H9 (cell line): ENCODE results near the gene MAP3K2. TPM values are rescaled to one million over a fixed set of nuclear protein-coding genes. Genes with fewer than 3 reads are reported as not detected.

Experiments used
- DNase-seq: peaks from one replicate; pipeline ENCODE4 v3.0.0-alpha.2; 2017
- H2AFZ ChIP-seq: one replicate; pipeline ENCODE4 v1.6.1; 2013; ENCODE audit warnings: mild to moderate bottlenecking, low read length, control low read depth, moderate library complexity
- H2AK5ac ChIP-seq: 2 replicates; pipeline ENCODE4 v1.6.1; 2013; ENCODE audit warnings: low read length, control low read depth, mixed read lengths; ENCODE audit not compliant: insufficient read length
- H2BK120ac ChIP-seq: one replicate; pipeline ENCODE4 v1.6.1; 2013; ENCODE audit warnings: low read depth, mild to moderate bottlenecking, low read length, control low read depth, inconsistent platforms; ENCODE audit not compliant: poor library complexity, severe bottlenecking
- H2BK12ac ChIP-seq: 2 replicates; pipeline ENCODE4 v1.6.1; 2013; ENCODE audit warnings: low read length, control low read depth, mixed read lengths, low read depth; ENCODE audit not compliant: insufficient read length
- H2BK15ac ChIP-seq: 2 replicates; pipeline ENCODE4 v1.6.1; 2013; ENCODE audit warnings: low read depth, low read length, control low read depth
- H2BK20ac ChIP-seq: one replicate; pipeline ENCODE4 v1.6.1; 2013; ENCODE audit warnings: low read depth, mild to moderate bottlenecking, low read length, control low read depth, inconsistent platforms; ENCODE audit not compliant: poor library complexity, severe bottlenecking
- H2BK5ac ChIP-seq: 2 replicates; pipeline ENCODE4 v1.6.1; 2013; ENCODE audit warnings: low read length, control low read depth, mixed read lengths; ENCODE audit not compliant: insufficient read length
- H3K14ac ChIP-seq: 2 replicates; pipeline ENCODE4 v1.6.1; 2013; ENCODE audit warnings: low read length, control low read depth; ENCODE audit not compliant: insufficient read depth
- H3K18ac ChIP-seq: 2 replicates; pipeline ENCODE4 v1.6.1; 2013; ENCODE audit warnings: low read depth, mild to moderate bottlenecking, mixed read lengths, low read length, control low read depth; ENCODE audit not compliant: insufficient read length
- H3K23ac ChIP-seq: 2 replicates; pipeline ENCODE4 v1.6.1; 2013; ENCODE audit warnings: low read length, control low read depth, mixed read lengths, low read depth; ENCODE audit not compliant: insufficient read length
- H3K23me2 ChIP-seq: 2 replicates; pipeline ENCODE4 v1.6.1; 2013; ENCODE audit warnings: low read depth, mild to moderate bottlenecking, mixed read lengths, low read length, control low read depth; ENCODE audit not compliant: insufficient read length, poor library complexity, severe bottlenecking
- H3K27ac ChIP-seq: 2 replicates; pipeline ENCODE4 v1.5.1; 2013; ENCODE audit warnings: low read length, control low read depth, mixed read lengths, low read depth; ENCODE audit not compliant: insufficient read length
- H3K27me3 ChIP-seq: 2 replicates; pipeline ENCODE4 v1.6.1; 2013; ENCODE audit warnings: low read length, control low read depth, inconsistent platforms; ENCODE audit not compliant: insufficient read depth
- H3K4ac ChIP-seq: 2 replicates; pipeline ENCODE4 v1.6.1; 2013; ENCODE audit warnings: low read depth, mild to moderate bottlenecking, control low read depth, inconsistent platforms, low read length, moderate library complexity
- H3K4me1 ChIP-seq: 2 replicates; pipeline ENCODE4 v1.6.1; 2013; ENCODE audit warnings: low read length, control low read depth, inconsistent platforms; ENCODE audit not compliant: insufficient read depth
- H3K4me2 ChIP-seq: 2 replicates; pipeline ENCODE4 v1.6.1; 2013; ENCODE audit warnings: low read length, control low read depth, mixed read lengths; ENCODE audit not compliant: insufficient read length, insufficient read depth
- H3K56ac ChIP-seq: 2 replicates; pipeline ENCODE4 v1.6.1; 2013; ENCODE audit warnings: low read depth, mild to moderate bottlenecking, mixed read lengths, low read length, control low read depth; ENCODE audit not compliant: insufficient read length
- H3K79me1 ChIP-seq: 2 replicates; pipeline ENCODE4 v1.6.1; 2013; ENCODE audit warnings: low read depth, mild to moderate bottlenecking, moderate library complexity, low read length, control low read depth, inconsistent platforms; ENCODE audit not compliant: insufficient read depth, poor library complexity, severe bottlenecking
- H3K79me2 ChIP-seq: 2 replicates; pipeline ENCODE4 v1.6.1; 2013; ENCODE audit warnings: low read length, control low read depth, inconsistent platforms; ENCODE audit not compliant: insufficient read depth
- H3K9ac ChIP-seq: 2 replicates; pipeline ENCODE4 v1.6.1; 2013; ENCODE audit warnings: low read length, control low read depth, mixed read lengths; ENCODE audit not compliant: insufficient read length; ENCODE audit errors: extremely low read depth
- H3K9me3 ChIP-seq: one replicate; pipeline ENCODE4 v1.6.1; 2013; ENCODE audit warnings: low read depth, low read length, inconsistent platforms; ENCODE audit not compliant: control insufficient read depth
- H3T11ph ChIP-seq: one replicate; pipeline ENCODE4 v1.6.1; 2013; ENCODE audit warnings: mild to moderate bottlenecking, low read length, control low read depth, inconsistent platforms
- H4K20me1 ChIP-seq: one replicate; pipeline ENCODE4 v1.6.1; 2013; ENCODE audit not compliant: control insufficient read depth, insufficient read length, insufficient read depth
- H4K5ac ChIP-seq: 2 replicates; pipeline ENCODE4 v1.6.1; 2013; ENCODE audit warnings: low read depth, mild to moderate bottlenecking, mixed read lengths, low read length, control low read depth; ENCODE audit not compliant: insufficient read length
- H4K8ac ChIP-seq: replicated peaks from 2 replicates; pipeline ENCODE4 v1.6.1; 2013; ENCODE audit warnings: low read length, control low read depth, mixed read lengths, low read depth; ENCODE audit not compliant: insufficient read length
- H4K91ac ChIP-seq: 2 replicates; pipeline ENCODE4 v1.6.1; 2013; ENCODE audit warnings: low read depth, mild to moderate bottlenecking, moderate library complexity, mixed read lengths, low read length, control low read depth; ENCODE audit not compliant: insufficient read length
- H3K27ac Mint-ChIP-seq, 3 experiments: 2 replicates in 2 of 3; 3 replicates in 1 of 3; pipeline ENCODE4 v1.8.0; 2020 to 2021; ENCODE audit warnings: mixed read lengths in 3 of 3, mild to moderate bottlenecking in 1 of 3, moderate library complexity in 1 of 3
- H3K27me3 Mint-ChIP-seq: 2 replicates; pipeline ENCODE4 v1.8.0; 2021; ENCODE audit warnings: low read depth, mild to moderate bottlenecking, moderate library complexity, mixed read lengths
- H3K36me3 Mint-ChIP-seq, 3 experiments: 2 replicates in 2 of 3; 3 replicates in 1 of 3; pipeline ENCODE4 v1.8.0; 2020 to 2021; ENCODE audit warnings: low read depth in 3 of 3, mixed read lengths in 3 of 3; ENCODE audit not compliant: insufficient read depth in 1 of 3
- H3K4me1 Mint-ChIP-seq, 2 experiments: 2 replicates each; pipeline ENCODE4 v1.8.0; 2020; ENCODE audit warnings: mixed read lengths in 2 of 2
- H3K4me3 Mint-ChIP-seq, 2 experiments: 2 replicates in 1 of 2; 3 replicates in 1 of 2; pipeline ENCODE4 v1.8.0; 2020 to 2021; ENCODE audit warnings: mild to moderate bottlenecking in 2 of 2, mixed read lengths in 2 of 2, moderate library complexity in 1 of 2
- H3K9me3 Mint-ChIP-seq, 2 experiments: 2 replicates in 1 of 2; 3 replicates in 1 of 2; pipeline ENCODE4 v1.8.0; 2020; ENCODE audit warnings: mild to moderate bottlenecking in 2 of 2, mixed read lengths in 2 of 2, moderate library complexity in 1 of 2
- WGBS: extraction: QIAGEN DNeasy Blood & Tissue Kit; methylation state at CpG from one replicate; pipeline ENCODE4 v1.1.7; 2013; ENCODE audit warnings: missing lambda C conversion rate, low lambda C conversion rate, mixed read lengths; ENCODE audit not compliant: insufficient read length; ENCODE audit errors: extremely low coverage; 5-methylcytosine and 5-hydroxymethylcytosine counted together
- total RNA-seq: library from RNA; stranded (reverse); gene quantifications from 2 replicates; pipeline ENCODE4 v1.2.1, GENCODE V29; 2021
- TF ChIP-seq, protein P1 (sequence below): fragments of 200-600 bp; sonication (generic); conservative IDR thresholded peaks from 3 replicates; pipeline ENCODE4 v1.8.0; 2021; ENCODE audit warnings: antibody characterized with exemption, mild to moderate bottlenecking

The MAP3K2 gene
- total RNA-seq, 1 experiment from 2014 or later, result 25.8 TPM

- peak overlapping the region in 1 of 3 experiments; percentile 13; a peak in 1 of 7 replicates for H3K27ac Mint-ChIP-seq
- Histone ChIP-seq H2BK12ac (no peak overlapping the region), H2BK20ac (no peak overlapping the region), H3K27me3 (no peaks in the 10 kb centered on the region; the same call in 1 of the 2 replicates), H2AFZ (no peak overlapping the region), H3K79me1 (no peaks in the 10 kb centered on the region), H3K4me2 (no peak overlapping the region), H4K20me1 (no peaks in the 10 kb centered on the region), H2BK120ac (no peak overlapping the region), H3K4ac (no peak overlapping the region), H3K14ac (no peak overlapping the region), H3K27ac (no peak overlapping the region), H3K9me3 (no peaks in the 10 kb centered on the region), H2AK5ac (no peak overlapping the region), H3K23ac (no peak overlapping the region), H3K18ac (no peak overlapping the region), H4K8ac (no peak overlapping the region), H3K23me2 (no peaks in the 10 kb centered on the region), H3K79me2 (no peaks in the 10 kb centered on the region), H2BK5ac (no peak overlapping the region), H3K4me1 (no peaks in the 10 kb centered on the region), H4K5ac (no peak overlapping the region), H2BK15ac (no peak overlapping the region), H4K91ac (no peak overlapping the region), H3K9ac (no peak overlapping the region), H3T11ph (no peak overlapping the region), H3K56ac (no peak overlapping the region)
- H3K27me3 Mint-ChIP-seq, result peaks cover 16% of the 10 kb centered on the region
- TF ChIP-seq, protein P1, sequence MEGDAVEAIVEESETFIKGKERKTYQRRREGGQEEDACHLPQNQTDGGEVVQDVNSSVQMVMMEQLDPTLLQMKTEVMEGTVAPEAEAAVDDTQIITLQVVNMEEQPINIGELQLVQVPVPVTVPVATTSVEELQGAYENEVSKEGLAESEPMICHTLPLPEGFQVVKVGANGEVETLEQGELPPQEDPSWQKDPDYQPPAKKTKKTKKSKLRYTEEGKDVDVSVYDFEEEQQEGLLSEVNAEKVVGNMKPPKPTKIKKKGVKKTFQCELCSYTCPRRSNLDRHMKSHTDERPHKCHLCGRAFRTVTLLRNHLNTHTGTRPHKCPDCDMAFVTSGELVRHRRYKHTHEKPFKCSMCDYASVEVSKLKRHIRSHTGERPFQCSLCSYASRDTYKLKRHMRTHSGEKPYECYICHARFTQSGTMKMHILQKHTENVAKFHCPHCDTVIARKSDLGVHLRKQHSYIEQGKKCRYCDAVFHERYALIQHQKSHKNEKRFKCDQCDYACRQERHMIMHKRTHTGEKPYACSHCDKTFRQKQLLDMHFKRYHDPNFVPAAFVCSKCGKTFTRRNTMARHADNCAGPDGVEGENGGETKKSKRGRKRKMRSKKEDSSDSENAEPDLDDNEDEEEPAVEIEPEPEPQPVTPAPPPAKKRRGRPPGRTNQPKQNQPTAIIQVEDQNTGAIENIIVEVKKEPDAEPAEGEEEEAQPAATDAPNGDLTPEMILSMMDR, result no peak
- peaks cover 0 to 2% of the 10 kb centered on the region in 2 experiments; a peak in 1 of 5 replicates for H3K9me3 Mint-ChIP-seq
- H3K36me3 Mint-ChIP-seq, result no peaks in the 10 kb centered on the region; a peak in 1 of 7 replicates
- no peak for DNase-seq
- peaks cover 11 to 16% of the 10 kb centered on the region in 2 experiments for H3K4me1 Mint-ChIP-seq
- H3K4me3 Mint-ChIP-seq, result no peak overlapping the region; a peak in 1 of 5 replicates
- no CpG with 5 or more reads among the region's 6 CpGs for WGBS
Measured at GRCh38 chr2:127428815-127429109, 41.0 kb upstream of the MAP3K2 start.
